SU-DHL-6 (cell line): Measurements from ENCODE around the gene CDH16.

Experiments
- EZH2phosphoT487 ChIP-seq: fragments of 200-600 bp; sonication (generic), shearing (Covaris generic); conservative IDR thresholded peaks from 2 replicates; pipeline ENCODE4 v1.6.1; 2018; ENCODE audit warnings: mild to moderate bottlenecking, antibody characterized with exemption, low read length, moderate library complexity, mixed read lengths
- TF ChIP-seq, protein P1 (sequence below): fragments of 200-600 bp; sonication (generic); IDR thresholded peaks from one replicate; pipeline ENCODE4 v1.5.1; 2017; ENCODE audit warnings: antibody characterized with exemption, mild to moderate bottlenecking, low read length, moderate library complexity; ENCODE audit not compliant: insufficient read depth, poor library complexity, severe bottlenecking

- TF ChIP-seq, protein P1, sequence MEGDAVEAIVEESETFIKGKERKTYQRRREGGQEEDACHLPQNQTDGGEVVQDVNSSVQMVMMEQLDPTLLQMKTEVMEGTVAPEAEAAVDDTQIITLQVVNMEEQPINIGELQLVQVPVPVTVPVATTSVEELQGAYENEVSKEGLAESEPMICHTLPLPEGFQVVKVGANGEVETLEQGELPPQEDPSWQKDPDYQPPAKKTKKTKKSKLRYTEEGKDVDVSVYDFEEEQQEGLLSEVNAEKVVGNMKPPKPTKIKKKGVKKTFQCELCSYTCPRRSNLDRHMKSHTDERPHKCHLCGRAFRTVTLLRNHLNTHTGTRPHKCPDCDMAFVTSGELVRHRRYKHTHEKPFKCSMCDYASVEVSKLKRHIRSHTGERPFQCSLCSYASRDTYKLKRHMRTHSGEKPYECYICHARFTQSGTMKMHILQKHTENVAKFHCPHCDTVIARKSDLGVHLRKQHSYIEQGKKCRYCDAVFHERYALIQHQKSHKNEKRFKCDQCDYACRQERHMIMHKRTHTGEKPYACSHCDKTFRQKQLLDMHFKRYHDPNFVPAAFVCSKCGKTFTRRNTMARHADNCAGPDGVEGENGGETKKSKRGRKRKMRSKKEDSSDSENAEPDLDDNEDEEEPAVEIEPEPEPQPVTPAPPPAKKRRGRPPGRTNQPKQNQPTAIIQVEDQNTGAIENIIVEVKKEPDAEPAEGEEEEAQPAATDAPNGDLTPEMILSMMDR: no peak
- TF ChIP-seq EZH2phosphoT487: no peak
Measured at GRCh38 chr16:66882702-66883101, 36.0 kb downstream of the CDH16 start.
